GM21619 (cell line): Measurements from ENCODE around the gene YTHDF1.

Source experiments
- ATAC-seq: cut with Tn5 transposase; IDR thresholded peaks from one replicate; pipeline ENCODE4 v1.9.1; 2021; ENCODE audit not compliant: unreplicated experiment

YTHDF1 gene

GRCh38 chr20:63249891-63250290 lies 34.0 kb upstream of the YTHDF1 start:
- no peak for ATAC-seq

DNA sequence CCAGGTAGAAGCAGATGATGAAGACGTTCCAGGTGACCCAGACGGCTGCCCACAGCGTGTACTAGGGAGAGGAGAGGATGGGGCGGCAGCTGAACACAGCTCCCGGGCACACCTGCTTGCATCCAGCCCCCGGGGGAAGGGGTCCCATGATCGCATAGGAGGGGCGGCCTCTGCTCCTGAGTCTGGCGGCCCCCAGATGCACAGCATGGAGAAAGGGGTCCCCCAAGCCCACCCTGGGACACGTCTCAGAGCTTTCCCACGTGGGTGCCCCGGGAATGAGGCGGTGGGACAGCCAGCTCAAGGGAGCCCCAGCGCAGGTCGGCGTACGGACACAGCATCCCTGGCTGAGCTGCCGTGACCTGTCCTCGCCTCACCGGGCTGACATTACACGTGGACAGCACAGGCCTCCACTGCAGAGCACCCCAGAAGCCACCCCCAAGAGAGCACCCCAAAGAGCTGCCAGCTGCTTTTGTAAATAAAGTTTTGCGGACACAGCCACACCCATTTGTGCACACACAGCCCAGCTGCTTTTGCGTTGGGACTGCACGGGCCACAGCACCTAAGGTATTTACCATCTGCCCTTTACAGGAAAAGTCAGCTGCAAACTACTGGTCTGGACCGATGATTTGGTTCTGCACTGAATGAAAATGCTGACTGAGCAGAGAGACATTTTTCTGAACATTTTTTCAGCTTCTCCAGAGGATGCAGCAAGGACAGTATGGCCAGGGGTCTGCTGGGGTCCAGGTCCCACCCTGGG lies 33.1 kb upstream of the YTHDF1 start:
- no peak for ATAC-seq

DNA sequence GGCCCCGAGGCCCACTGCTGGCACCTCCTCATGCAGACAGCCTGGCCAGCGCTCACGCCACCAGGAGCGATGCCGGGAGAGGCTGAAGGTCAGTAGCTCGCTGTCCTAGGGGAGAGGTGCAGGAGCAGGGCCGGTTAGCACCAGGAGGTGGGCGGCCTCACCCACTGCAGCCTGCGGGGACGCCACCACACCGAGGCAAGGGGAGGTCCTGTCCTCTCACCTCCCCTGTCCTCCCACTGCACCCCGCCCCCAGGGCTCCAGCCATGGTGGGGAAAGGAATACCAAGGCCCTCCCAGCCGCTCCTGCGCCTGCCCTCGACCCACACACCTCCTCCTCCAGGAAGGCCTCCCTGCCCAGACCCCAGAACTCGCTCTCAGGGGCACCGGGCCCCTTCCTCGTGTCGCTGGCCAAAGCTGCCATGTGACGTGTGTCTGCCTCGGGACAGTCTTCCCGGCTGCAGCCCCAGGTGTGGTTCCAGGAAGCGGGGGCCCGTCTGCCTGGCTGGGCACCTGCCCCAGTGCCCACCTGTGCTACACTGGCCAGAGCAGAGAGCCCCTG lies 31.8 kb upstream of the YTHDF1 start:
- no peak for ATAC-seq

- no peak for ATAC-seq
Measured at GRCh38 chr20:63246490-63247288, 30.8 kb upstream of the YTHDF1 start.

DNA sequence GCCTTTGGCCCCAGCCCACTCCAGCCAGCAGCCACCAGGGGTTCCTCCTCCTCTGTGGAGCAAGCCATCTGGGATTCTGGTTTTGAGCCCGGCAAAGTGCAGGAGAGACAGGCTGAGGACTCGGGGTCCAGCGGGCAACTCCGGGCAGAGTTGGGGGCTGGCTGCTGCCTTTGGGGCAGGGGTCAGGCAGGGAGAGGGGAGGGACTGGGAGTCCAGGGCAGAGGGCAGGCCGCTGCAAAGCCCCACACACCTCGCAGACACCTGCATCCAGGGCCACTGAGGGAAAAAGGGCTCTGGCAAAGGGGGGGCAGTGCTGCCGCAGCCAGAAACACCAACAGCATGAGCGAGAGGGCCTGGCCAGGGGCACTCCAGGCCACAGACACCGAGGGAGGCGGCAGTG lies 28.5 kb upstream of the YTHDF1 start:
- ATAC-seq = no peak

GRCh38 chr20:63243604-63244247 lies 27.8 kb upstream of the YTHDF1 start:
- ATAC-seq = no peak

GRCh38 chr20:63242736-63243135 lies 26.8 kb upstream of the YTHDF1 start:
- no peak for ATAC-seq

- no peak for ATAC-seq
Measured at GRCh38 chr20:63241272-63241671, 25.3 kb upstream of the YTHDF1 start.

- ATAC-seq = no peak
Measured at GRCh38 chr20:63240004-63240403, 24.1 kb upstream of the YTHDF1 start.

GRCh38 chr20:63239431-63239830 lies 23.5 kb upstream of the YTHDF1 start:
- ATAC-seq = no peak

DNA sequence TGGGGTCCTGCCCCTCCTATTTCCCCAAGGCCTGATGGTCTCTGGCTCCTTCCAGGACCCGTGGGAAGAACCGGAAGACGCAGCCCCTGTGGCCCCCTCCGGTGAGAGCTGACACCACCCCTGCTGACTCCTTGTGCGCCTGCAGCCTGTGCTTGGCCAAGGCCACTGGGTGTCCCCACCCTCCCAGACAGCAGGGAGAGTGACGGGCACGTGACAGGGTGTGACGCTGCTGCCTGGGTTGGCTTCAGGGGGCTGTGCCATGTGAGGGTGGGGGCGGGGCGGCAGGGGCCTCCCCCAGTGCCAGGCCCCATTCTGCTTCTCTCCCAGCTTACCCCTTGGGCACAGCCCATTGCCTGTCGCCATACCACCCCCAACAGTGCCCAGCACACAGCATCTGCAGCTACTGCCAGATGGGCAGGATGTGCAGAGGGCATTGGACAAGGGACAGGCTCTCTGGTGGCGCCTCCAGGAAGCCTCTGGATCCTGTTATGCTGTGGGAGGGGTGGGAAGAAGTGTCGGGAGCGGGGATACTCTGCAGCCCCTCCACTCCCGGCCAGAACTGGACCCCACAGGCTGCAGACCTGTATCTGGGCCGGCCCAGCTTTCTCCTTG lies 22.7 kb upstream of the YTHDF1 start:
- no peak for ATAC-seq

GRCh38 chr20:63238031-63238430 lies 22.1 kb upstream of the YTHDF1 start:
- no peak for ATAC-seq

- no peak for ATAC-seq
Measured at GRCh38 chr20:63236116-63236837, 20.3 kb upstream of the YTHDF1 start.

GRCh38 chr20:63235399-63235983 lies 19.6 kb upstream of the YTHDF1 start, which contains the start of gene BIRC7:
TSS of gene BIRC7 (plus strand) at chr20:63235905. CDS start at chr20:63236097, 192 bp downstream.
- ATAC-seq = no peak

DNA sequence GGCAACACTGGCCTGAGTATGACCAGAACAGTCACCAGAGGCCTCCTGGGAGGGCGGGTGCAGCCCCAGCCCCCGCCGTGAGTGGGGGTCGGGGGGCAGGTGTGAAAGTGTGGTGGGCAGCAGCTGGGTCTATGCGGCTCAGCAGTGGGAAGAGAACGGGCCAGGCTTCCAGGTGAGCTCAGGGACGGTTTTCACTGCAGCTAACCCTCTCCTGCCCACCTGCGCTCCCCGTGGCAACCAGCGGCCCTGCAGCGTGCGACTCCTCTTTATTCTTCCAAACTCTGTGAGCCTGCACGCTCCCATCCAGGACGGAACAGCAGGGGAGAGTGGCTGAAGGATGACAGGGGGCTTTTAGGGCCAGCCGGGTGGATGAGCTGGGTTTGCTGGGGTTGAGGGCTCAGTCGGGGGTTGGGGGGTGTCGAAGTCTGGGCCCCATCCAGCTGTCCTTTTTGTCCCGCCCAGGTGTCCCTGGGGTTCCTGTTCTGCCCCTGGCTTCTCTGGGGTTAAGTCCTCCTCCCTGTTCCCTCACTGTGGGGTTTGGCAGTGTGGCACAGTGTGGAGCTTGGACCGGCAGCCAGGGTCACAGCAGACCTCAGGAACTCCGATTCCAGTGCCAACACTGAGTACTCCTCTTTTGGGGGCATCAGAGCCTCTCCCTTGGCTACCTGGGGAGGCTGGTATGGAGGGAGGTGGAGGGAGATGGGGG lies 18.9 kb upstream of the YTHDF1 start:
- ATAC-seq = no peak

- ATAC-seq = no peak
Measured at GRCh38 chr20:63233924-63234323, 18.0 kb upstream of the YTHDF1 start.

GRCh38 chr20:63233061-63233344 lies 17.1 kb upstream of the YTHDF1 start:
- ATAC-seq = no peak

- no peak for ATAC-seq
Measured at GRCh38 chr20:63232235-63233060, 16.5 kb upstream of the YTHDF1 start.

- ATAC-seq = no peak
Measured at GRCh38 chr20:63230800-63231268, 14.9 kb upstream of the YTHDF1 start.
